NCI-H2171 treated with DMSO at 0.1 percent for 48 hours (cell line): ENCODE results near the gene NUMB.
"Not testable (repeated sequence)": the region's sequence is repeated elsewhere in the genome, so short reads cannot be mapped to it uniquely, and the experiment has no call there.

Experiments
- DNase-seq: peaks from one replicate; lab custom pipeline; 2025; lab: John Stamatoyannopoulos, UW

The NUMB gene

DNA sequence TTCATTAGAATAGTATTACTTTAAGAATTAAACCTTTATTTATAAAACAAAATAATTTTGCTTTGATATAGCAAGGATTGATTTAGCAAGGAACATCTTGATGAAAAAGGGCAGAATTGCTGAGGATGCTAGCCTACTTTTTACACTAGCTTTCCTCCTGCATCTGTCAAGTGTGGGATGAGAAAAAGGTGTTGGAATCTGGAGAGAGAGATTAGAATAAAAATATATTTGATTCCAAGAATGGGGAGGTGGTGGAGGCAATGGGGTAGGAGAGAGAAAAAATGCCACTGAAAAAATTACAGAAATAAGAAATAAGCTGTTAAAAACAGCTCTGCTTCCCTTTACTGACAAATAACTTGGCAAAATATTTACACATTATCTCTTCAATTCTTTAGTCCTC is 98.9 kb downstream of the NUMB start:
- no peak for DNase-seq

DNA sequence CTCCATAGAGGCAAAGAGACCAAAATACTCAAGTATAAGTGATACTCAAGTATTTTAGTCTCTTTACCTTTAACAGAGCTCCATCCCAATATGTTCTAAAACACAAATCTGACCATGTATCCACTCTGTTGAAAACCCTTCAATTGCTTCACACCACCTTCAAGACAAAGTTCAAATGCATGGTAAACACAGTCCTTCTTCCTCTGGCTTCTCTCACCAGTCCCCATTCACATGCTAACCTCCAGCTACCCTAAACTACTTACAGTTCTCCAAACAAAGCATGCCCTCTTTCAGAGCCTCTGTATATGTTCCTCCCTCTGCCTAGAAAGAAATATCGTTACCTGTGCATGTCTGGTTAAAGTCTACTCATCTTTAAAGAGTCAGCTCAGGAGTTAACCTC is 100.2 kb downstream of the NUMB start:
- DNase-seq: no peak

DNA sequence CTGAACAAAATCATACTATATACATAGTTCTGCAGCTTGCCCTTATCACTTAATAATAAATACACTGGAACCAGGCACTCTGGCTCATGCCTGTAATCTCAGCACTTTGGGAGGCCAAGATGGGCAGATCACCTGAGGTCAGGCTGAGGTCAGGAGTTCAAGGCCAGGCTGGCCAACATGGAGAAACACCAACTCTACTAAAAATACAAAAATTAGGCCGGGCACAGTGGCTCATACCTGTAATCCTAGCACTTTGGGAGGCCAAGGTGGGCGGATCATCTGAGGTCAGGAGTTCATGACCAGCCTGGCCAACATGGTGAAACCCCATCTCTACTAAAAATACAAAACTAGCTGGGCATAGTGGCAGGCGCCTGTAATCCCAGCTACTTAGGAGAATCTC is 109.3 kb downstream of the NUMB start:
- not testable (repeated sequence) for DNase-seq

DNA sequence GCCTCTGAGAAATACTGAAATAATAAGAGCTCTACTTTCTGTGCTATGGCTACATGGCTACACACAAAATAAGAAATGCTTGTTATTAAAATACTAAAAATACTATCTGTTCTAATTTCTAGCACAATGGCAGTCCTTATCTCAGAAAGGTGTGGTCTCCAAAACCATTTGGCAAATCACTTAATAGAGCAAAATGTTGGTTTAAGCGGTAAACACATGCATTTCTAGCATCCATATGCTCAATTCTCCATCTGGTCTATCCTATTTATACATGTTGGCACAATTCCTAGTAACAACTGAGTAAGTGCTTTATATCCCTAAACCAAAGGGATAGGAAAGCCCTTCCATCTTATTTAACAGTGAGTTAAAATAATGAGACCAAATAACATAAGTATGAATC is 114.0 kb downstream of the NUMB start:
- DNase-seq: peak; percentile 98

DNA sequence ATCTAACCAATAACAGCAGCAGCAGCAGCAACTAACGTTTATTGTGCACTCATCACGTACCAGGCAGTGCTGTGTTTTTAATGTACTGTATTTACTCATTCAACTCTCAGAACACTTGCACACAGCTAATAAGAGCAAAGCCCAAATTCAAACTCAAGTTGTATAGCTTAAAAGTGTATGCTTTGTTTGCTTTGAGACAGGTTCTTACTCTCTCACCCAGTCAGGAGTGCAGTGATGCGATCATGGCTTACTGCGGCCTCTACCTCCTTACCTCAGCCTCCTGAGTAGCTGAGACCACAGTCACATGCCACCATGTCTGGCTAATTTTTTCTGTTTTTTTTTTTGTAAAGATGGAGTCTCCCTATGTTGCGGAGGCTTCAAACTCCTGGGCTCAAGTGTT is 115.7 kb downstream of the NUMB start:
- no peak for DNase-seq

DNA sequence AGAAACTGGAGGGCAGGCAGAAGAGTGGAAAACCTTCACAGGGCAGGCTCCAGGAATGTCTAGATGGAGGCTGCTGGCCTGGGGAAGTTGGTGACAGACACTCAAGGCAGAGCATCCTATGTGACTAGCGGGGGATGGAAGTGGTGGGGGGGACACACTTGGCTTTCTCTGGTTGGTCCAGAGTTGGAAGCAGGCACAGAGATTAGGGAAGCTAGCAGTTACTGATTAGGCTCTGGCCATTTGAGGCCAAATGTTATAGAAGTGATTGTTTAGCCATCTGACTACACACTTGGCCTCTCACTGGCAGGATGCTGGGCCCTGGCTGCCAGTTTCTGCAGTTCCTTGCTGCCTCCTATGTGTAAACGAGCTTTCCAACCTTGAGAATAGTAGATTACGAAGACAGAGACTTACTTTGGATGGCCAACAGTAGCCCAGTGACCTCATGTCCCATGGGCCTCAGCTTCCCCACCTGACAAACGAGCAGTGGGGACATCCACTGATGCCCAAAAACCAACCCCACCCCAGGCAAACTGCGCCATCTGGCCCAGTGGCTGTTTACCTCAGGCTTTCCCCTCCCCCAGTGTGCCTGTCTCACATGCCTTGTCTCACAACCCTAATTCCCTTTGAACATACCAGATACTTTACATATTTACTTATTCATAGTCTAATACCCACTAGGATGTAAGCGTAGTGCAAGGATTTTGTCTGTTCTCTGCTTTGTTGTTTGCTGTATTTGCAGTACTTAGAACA is 118.3 kb downstream of the NUMB start:
- DNase-seq: peak; percentile 46

DNA sequence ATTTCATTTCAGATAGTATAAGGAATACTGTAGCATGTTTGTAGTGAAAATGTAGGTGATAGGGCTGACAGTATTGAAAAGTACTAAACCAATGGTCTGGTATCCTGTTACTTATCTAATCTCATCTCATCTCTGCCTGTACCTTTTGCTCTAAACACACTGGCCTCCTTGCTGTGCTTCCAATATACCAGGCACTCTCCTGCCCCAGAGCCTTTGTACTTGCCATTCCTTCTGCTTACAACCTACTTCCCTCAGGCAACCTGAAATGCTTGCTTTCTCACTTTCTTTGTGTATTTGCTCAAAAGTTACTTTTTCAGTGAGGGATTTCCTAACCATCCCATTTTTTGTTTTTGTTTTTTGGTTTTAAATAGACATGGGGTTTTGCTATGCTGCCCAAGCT is 119.1 kb downstream of the NUMB start:
- no peak for DNase-seq

GRCh38 chr14:73338551-73338950 is 119.8 kb downstream of the NUMB start:
- no peak for DNase-seq

- peak; percentile 66 for DNase-seq
Observed at GRCh38 chr14:73333031-73333430, 125.3 kb downstream of the NUMB start.

- DNase-seq: no peak
Observed at GRCh38 chr14:73325630-73326299, 132.6 kb downstream of the NUMB start.

DNA sequence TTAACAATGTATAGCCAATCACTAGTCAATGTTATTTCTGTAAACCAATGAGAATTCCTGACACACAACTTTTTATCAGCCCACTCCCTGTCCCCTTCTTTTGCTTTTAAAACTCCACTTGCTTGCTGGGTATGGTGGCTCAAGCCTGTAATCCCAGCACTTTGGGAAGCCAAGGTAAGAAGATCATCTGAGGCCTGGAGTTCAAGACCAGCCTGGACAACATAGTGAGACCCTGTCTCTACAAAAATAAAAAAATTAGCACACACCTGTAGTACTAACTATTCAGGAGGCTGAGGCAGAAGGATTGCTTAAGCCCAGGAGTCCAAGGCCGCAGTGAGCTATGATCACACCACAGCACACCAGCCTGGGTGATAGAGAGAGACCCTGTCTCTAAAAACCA is 133.3 kb downstream of the NUMB start:
- DNase-seq: no peak

DNA sequence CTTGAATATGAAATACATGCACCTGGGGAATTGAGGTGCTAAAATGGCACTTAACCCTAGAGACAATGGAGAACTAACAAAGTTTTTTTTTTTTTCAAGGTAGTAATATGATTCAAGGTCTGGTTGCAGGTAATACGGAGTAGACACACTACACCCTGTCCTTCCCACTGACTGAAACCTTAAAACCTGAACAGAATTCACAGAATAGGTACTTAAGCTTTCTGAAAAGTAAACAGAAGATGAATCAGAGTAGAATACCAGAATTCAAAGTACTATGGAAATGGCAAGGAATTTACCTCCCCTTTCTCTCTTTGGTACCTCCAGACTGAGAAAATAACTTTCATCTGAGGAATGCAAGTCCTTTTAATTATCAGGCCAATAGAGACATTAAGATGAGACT is 133.8 kb downstream of the NUMB start:
- DNase-seq: no peak

- no peak for DNase-seq
Observed at GRCh38 chr14:73323896-73324399, 134.4 kb downstream of the NUMB start.

- no peak for DNase-seq
Observed at GRCh38 chr14:73313151-73313550, 145.2 kb downstream of the NUMB start.

GRCh38 chr14:73312687-73313086 is 145.7 kb downstream of the NUMB start:
- peak; percentile 4 for DNase-seq

- DNase-seq: no peak
Observed at GRCh38 chr14:73311708-73312030, 146.7 kb downstream of the NUMB start.

DNA sequence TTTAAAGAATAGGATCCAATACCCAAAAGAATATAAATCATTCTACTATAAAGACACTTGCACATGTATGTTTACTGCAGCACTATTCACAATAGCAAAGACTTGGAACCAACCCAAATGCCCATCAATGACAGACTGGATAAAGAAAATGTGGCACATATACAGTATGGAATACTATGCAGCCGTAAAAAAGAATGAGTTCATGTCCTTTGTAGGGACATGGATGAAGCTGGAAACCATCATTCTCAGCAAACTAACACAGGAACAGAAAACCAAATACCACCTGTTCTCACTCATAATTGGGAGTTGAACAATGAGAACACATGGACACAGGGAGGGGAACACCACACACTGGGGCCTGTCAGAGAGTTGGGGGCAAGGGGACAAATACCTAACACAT is 149.1 kb downstream of the NUMB start:
- not testable (repeated sequence) for DNase-seq

DNA sequence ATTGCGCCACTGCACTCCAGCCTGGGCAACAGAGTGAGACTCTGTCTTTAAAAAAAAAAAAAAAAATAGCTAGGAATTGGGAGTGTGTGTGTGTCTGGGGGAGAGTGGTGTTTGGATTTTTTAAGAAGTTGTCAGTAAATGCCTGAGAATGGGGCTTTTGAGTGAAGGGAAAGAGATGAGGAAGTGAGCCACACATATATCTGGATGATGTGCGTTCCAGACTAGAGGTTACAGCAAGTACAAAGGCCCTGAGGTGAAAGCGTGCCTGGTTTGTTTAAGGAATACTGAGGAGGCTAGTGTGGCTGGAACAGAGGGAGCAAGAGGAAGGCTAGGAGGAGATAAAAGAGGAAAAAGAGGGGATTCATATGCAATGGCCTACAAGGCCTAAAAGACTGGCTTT is 151.1 kb downstream of the NUMB start:
- DNase-seq: no peak

DNA sequence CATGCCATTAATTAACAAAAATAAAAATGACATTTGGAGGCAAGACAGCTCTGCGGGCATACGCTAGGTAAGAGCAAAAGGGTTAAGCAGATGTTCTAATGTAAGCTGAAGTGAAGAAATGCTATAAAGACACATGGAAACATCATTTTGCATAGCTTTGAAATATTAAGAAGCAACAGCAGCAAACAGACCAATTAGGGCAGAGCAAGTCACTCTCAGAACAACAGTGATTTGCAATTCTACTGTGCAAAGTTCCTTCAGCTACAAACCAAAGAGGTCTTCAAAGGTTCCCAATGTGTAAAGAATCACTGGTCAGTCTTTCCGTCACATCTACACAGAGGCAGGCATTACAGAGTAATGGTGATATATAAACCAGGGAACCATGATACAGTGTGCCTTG is 152.8 kb downstream of the NUMB start:
- no peak for DNase-seq

GRCh38 chr14:73295198-73295796 is 163.0 kb downstream of the NUMB start:
- peak; percentile 54 for DNase-seq

GRCh38 chr14:73293782-73294781 is 164.3 kb downstream of the NUMB start:
- no peak for DNase-seq

- no peak for DNase-seq
Observed at GRCh38 chr14:73290279-73290678, 168.1 kb downstream of the NUMB start.
